GM21528 (cell line): Measurements from ENCODE around the gene TRIM50.
"Not testable (repeated sequence)": the region's sequence is repeated elsewhere in the genome, so short reads cannot be mapped to it uniquely, and the experiment has no call there.

Source experiments
- ATAC-seq: cut with Tn5 transposase; IDR thresholded peaks from one replicate; pipeline ENCODE4 v1.9.1; 2021; ENCODE audit warnings: mild to moderate bottlenecking, moderate library complexity; ENCODE audit not compliant: unreplicated experiment, low FRiP score

TRIM50 gene

DNA sequence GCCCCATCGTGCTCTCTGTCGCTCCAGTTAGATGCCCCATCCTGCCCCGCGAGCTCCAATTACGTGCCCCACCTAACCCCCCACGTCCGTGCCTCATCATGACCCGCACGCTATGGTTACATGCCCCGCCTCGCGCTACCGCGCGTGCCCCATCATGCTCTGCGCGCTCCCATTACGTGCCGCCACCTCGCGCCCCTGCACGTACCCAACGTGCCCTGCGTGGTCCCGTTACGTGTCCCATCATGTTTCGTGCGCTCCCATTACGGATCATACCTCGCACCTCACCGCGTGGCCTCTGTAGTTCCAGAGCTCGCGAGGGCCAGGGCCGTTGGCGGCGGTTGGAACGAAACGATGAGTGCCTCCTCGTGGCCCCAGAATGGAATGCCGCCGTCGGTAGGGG lies at the start of gene TRIM50, which contains the start of gene FKBP6:
TRIM50 (minus strand) TSS at position 161 of the 400 bp plus-strand sequence. CDS start 3,295 bp downstream, outside the sequence.
FKBP6 (plus strand) TSS at position 240 of the 400 bp plus-strand sequence. CDS start 268 bp downstream, outside the sequence.
- not testable (repeated sequence) for ATAC-seq

DNA sequence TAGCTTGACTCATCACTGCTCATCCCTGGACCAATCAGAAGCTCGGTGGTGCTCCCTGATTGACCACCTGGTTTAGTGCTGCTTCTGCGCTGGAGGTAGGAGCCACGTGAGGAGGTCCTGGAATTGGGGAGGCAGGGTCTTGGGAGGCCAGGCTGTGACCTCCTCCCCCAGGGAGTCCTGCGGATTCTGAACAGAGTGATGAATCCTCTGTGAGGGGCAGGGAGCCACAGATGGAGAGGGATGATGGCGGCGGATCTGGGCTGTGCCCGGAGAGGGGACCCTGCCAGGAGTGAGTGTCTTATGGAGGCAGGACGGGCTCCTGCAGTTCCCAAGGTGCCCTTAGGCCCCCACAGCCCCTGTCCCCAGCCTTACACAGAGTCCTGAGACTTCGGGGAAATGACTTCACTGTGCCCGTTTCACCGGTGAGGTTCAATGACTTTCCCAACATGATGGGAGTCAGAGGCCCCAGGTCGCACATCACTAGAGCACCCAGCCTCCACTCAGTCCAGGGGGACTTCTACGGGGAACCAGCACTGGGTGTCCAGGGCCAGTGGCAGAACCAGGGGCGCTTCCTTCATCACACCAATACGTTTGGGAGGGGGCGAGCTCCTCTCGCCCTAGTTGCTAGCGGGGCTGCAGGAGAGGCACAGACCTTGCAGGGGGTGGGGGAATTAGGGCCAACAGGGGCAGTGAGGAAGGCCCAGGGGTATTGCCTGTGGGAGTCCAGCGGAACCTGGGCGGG lies 49.0 kb upstream of the TRIM50 start:
- no peak for ATAC-seq

DNA sequence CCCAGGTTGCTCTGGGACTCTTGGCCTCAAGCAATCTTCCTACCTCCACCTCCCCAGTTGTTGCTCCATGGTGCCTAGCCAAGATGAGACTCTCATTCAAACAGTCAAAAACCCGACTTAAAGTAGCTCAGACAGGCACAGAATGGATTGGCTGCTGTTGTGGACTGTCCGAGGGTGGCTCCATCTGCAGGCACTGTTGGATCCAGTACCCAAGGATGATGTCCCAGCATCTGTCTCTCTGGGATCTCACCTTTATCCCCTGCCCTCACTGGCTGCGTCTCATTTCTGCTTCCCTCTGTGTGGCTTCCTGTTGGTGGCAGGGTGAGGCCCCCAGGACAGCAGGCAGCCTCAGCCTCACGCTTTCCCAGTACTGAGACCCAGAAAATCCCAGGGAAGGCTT lies 48.4 kb upstream of the TRIM50 start:
- not testable (repeated sequence) for ATAC-seq

DNA sequence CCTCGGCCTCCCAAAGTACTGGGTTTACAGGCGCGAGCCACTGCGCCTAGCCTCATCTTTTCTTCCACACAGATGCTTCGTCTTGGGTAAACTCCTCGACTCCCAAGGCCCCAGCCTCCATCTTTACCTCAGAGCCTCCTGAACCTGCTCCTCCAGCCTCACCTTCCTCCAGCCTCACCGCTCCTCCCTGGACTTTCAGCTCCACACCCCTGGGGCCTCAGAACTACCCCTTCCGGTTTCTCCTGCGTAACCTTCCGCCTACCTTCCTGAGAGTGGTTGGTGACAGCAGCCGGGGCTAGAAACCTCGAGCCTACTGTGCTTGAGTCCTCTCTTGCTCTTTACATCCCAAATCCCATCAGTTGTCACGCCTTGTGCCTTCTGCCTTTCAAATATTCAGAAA lies 45.9 kb upstream of the TRIM50 start:
- ATAC-seq = no peak

DNA sequence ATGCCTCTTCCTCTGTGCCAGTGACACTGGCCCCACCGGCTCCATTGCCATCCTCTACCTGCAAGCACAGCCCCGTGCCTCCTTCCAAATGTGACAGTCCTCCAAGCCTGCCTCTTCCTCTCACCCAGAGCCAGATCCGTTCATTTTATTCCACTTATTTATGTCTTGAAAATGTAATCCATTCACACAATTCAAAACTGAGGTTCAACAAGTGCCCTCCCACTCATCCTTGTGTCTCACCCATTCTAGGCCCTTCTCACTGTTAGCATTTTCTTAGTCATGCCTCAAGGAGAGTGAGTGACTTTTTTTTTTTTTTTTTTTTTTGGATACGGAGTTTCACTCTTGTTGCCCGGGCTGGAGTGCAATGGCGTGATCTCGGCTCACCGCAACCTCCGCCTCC lies 41.7 kb upstream of the TRIM50 start:
- ATAC-seq = no peak

DNA sequence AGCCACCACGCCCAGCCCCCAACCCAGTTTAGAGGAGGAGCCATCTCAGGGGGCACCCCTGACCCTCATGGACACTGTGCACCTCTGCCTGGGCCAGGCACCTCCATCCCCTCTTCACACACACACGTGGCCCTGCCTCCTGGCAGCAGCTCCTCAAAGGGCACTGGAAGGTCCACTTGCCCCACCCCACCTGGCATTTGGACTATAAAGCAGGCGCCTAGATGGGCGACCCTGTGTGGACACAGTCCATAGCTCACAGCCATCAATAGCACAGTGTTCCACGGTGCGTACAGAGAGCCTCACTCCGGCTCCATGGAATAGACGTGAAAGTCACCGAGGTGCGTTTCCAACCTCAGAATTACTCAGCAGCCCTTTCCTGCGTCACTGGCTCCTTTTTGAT lies 41.1 kb upstream of the TRIM50 start:
- ATAC-seq = no peak

DNA sequence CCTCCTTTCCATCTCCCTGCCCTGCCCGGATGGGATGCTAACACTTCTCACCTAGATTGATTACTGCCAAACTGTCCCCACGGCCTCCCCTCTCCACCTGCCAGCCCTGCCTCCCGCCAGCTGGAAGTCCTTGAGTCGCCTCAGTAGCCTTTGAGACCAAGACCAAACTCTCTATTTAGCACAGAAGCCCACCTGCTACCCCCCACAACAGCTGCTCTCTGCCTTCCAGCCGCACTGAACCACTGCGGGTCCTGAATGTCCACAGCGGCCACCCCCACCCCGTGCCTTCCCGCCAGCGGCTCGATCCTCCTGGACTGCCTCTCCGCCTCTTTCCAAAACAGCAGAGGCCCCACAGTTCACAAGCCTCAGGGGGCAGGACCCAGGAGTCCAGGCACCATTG lies 39.1 kb upstream of the TRIM50 start:
- ATAC-seq = no peak

DNA sequence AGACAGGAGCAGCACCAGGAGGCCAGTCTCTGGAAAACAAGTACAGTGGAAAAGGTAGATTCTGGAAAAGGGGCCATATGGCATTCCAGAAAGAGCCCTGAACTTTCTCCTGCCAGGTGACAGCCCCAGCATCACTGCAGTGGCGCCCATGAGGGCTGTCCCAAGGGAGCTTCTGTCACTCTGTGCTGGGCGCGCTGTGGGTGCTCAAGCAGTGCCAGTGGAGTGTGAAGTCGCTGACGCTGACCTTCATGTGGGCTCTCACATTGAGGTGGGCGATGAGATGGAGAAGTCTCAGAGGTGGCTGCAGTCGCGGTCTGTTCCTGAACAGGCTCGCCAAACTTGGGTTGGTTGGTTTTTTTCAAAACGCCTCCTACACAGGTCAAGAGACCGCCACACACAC lies 38.2 kb upstream of the TRIM50 start:
- no peak for ATAC-seq

DNA sequence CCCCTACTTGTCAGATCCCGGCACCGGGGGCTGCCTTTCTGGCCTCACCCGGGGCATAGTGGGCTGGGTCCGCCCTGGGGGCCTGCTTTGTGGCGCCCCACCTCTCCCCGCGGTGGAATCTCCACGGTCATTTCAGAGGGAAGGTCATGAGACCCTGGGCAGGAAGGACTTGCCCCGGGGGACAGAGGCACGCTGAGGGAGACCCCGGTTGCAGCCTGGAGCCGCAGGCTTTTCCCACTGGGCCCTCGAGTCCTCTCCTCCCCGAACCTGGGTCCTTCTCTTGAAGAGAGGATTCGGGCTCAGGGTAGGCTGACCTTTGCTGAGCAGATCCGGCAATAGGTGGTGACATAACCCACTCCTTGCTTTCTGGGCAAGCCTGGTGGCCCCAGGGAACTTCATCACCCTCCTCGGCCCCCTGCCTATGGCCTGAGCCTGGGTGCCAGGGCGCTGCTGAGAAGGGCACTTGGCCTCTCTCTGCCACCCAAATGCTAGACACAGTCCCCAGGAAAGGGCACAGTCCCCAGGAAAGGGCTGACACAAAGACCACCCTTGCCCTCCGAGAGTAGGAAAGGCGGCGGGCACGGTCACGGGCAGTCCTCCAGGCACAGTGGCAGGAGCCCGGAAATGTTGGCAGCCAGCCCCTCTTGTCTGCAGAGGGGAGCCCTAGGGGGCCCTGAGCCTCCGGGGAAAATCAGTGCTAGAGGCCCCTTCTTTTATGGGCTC lies 36.3 kb upstream of the TRIM50 start:
- ATAC-seq = no peak

DNA sequence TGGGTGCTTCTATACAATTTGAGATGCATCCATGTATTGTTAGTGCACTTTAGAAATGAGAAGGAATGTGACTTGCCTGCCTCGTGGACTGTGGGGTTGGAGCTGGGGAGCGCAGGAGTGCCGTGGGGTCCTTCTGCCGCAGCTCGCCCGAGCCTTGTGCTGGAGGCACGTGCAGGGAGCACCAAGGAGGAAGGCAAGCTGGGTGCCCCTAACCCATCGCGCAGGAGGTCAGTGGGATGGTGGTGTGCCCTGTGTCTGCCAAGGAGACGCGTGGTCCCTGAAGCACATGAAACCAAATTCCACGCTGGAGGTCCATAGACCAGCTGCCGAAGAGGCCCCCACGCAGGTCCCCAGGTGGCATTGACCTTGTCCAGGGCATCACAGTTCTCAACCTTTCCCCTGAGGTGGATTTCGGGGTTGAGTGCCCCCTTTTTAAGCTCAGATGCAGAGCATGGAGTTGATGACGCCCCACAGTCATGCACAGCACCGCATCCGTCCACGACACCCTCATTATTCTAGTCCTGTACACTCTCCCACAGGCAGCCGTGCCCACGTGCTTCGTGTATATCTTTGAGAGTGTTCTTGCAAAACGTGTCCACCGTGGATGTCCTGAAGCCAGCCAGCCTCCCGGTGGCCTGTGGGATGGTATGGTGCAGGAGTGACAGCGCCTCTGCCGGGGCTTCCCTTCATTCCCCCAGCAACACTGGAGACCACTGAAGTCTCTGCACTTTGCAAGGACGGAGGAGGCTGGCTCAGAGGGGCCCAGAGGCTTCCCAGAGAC lies 35.5 kb upstream of the TRIM50 start:
- no peak for ATAC-seq

DNA sequence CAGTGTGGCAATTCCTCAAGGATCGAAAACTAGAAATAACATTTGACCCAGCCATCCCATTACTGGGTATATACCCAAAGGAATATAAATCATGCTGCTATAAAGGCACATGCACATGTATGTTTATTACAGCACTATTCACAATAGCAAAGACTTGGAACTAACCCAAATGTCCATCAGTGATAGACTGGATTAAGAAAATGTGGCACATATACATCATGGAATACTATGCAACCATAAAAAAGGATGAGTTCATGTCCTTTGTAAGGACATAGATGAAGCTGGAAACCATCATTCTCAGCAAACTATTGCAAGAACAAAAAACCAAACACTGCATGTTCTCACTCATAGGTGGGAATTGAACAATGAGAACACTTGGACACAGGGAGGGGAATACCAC lies 32.7 kb upstream of the TRIM50 start:
- ATAC-seq = not testable (repeated sequence)

DNA sequence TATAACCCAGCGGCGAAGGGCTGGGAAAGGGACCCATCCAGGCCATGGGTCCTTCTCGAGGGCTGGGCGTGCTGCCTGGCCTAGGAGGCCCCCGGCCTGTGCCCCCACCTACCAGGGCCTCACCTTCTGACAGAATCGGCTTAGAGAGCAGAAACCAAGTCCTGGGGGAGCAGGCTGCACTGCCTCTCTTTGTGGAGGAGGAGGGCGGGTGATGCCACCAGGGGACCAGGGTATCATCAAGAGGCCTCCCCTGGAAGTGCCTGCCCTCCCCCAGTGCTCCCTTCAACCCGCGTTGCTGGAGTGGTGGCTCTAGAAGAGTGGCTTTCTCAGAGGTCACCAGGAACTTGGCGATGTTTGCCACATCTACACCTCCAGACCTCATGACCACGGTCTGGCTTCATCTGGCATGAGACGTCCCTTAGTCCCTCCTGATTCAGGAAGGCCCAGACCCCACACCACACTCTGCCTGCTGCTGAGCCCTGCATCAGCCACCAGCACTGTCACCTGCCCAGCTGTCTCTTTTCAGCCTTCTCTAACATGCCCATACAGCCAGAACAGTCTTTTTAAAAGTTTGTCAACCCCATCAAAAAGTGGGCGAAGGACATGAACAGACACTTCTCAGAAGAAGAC lies 32.0 kb upstream of the TRIM50 start:
- no peak for ATAC-seq

DNA sequence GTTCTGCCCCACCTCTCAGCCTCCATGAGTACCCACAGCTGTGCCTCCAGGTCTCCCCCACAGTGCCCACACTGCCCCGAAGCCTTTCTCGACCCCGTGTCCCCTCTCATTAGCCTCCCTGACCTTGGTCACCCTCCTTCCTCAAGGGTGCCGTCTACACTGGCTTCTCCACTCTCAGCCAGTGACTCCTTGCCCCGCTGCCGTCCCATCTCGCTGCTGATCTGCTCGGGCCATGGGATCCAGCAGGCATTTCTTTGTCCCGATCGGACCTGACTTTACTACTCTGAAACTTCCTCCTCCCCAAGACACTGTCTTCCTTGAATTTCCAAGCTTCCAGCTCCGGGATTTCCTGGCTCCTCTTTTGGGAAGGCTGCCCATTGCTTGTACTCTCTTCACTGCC lies 31.4 kb upstream of the TRIM50 start:
- ATAC-seq = no peak

DNA sequence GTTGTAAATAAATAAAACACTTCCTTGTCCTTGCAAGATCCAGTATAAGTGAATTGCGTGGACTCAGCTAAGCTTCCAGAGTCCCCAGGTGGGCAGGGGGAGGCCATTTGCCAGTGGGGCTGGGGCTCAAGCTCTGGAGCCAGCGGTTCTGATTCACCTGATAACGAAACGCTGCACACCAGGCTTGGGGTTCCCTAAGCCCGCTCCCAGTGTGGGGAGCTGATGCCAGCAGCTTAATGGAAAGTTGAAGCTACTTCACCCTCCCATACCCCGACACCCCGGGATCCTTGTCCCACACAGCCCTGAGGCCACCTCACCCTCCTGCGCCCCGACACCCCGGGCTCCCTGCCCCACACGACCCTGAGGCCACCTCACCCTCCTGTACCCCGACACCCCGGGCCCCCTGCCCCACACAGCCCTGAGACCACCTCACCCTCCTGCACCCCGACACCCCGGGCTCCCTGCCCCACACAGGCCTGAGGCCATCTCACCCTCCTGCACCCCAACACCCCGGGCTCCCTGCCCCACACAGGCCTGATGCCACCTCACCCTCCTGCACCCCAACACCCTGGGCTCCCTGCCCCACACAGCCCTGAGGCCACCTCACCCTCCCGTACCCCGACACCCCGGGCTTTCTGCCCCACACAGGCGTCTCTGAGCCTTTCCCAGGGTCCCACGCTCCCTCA lies 30.9 kb upstream of the TRIM50 start:
- ATAC-seq = no peak

DNA sequence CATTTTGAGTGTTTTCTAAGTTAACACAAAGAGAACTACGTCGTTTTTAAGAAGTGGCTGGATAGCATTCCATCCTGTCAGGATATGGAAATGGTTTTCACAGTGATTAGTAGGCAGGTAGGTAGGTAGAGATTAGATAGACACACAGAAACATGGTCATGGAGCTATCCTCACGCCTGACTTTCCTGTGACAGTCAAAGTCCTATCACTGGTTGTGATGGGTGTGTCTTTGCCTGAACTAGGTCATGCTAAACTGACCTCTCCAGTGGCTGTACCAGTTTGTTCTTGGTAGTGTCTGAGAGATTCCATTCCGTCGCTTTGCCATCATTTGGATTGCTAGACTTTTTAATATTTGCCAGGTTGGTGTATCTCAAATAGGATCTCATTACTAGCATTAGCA lies 28.3 kb upstream of the TRIM50 start:
- ATAC-seq = no peak

DNA sequence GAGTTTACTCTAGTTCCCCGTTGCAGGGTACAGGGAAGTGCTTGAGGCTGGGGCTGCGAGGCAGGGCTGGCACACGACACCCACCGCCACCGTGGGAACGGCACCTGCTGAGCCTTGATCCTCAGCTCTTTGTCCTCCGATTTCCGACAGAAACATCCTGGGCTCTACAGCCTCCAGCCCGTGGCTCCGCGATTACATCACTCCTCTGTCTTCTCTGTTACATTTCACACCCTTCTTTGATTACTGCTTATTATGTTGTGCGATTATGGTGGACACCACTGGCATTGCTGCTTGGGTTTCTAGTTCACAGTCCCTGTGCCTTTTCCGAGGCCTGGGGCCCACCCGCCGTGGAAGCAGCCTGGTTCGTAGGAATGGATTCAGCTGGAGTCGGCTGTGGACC lies 26.9 kb upstream of the TRIM50 start:
- no peak for ATAC-seq

DNA sequence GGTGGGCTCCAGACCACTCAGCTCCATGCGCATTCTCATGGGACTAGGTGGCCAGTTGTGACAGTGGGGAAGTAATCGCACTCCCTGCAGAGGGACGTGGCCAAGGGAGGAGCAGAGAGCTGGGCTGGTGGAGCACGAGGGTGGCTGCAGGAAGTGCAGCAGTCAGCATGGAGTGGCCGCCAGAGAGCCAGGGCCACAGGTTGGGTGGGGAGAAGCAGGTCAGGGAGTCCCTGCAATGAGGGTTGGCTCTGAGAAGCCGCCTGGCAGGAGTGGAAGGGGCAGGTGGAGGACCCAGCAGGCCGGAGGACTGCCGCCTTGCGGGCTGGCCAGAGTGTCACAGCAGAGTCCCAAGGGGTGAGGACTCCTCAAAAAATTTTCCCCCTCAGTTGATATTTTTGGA lies 26.3 kb upstream of the TRIM50 start:
- ATAC-seq = no peak

DNA sequence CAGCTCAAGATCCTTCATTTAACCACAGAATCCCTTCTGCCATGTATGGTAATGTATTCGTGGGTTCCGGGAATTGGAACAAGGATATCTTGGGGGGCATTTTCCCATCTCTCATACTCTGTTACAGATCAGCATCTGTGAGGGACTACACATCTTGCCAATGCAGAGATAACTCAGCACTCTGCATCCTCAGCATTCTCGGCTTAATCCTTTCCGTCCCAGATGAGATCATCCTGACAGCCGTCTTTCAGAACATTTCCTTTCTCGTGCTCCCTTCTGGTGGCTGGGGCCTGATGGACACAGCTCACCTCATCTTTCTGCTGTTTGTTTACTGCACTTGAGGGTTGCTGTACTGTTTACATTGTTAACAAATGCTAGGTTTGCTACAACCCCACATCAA lies 25.4 kb upstream of the TRIM50 start:
- ATAC-seq = no peak

DNA sequence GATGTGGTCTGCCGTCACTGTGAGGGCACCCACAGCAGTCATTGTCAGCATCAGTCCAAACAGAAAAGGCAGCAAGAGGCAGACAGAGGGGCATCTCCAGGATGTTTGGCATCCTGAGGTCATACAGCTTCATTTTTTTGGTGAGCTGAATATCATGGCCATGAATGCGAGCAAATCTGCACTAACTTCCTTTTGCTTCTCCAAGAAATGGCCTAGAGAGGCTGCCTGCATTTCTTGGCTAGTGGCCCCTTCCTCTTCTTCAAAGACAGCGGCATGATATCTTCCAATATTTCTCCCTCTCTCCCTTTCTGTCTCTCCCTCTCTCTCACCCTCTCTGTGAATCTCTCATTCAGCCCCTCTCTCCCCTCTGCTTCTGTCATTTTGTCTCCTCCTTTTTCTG lies 24.9 kb upstream of the TRIM50 start:
- no peak for ATAC-seq

DNA sequence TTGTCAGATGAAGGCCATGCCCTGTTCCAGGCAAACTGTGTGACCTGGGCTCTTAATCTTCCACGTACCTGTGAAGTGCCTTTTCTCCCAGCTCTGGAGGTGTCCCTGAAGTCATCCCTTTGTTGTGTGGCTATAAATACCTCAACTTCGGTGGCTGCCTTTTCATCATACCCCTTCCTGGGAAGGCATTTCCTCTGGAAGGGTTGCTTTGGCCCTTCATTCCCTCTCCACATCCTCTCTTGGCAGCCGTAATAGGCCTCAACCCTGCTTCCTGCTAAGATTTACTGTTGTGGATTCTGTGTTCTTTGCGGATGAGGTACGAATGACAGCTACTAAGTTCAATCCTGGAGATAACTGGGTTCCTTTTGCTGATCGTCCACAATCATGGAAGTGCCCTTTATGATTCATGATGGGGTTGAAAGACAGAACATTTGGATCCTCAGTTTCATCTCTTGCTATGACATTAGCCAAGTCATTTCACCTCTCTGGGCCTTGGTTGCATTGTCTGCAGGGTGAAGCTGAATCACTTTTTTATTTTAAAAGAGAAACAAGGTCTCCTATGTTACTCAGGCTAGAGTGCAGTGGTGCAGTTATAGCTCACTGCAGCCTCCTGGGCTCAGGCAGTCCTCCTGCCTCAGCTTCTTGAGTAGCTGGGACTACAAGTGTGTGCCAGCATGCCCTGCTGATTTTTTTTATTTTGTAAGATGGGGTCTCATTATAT lies 23.7 kb upstream of the TRIM50 start:
- no peak for ATAC-seq
